Gastroesophageal sphincter (tissue), 4 donors: Measurements from ENCODE around the gene PI16. TPM values are rescaled to one million over a fixed set of nuclear protein-coding genes. Genes with fewer than 3 reads are reported as not detected.

ENCODE experiments used
- ATAC-seq: fragments of 150-250 bp; one replicate; pipeline ENCODE4 v1.9.1; 2016; ENCODE audit warnings: mild to moderate bottlenecking, moderate library complexity
- H3K27ac ChIP-seq, 4 donors: fragments of 200-600 bp; sonication (generic) in 3 of 4; 1 replicate in 3 of 4; 2 replicates in 1 of 4; pipeline ENCODE4 v1.5.1; 2016 to 2019
- H3K27me3 ChIP-seq: fragments of 200-600 bp; sonication (generic); one replicate; pipeline ENCODE4 v1.5.1; 2019
- H3K36me3 ChIP-seq, 2 donors: fragments of 200-600 bp; sonication (generic); one replicate each; pipeline ENCODE4 v1.5.1; 2019; ENCODE audit warnings: control low read depth in 1 of 2
- H3K4me1 ChIP-seq, 3 donors: fragments of 200-600 bp; sonication (generic); 1 replicate in 2 of 3; 2 replicates in 1 of 3; pipeline ENCODE4 v1.5.1; 2016 to 2019; ENCODE audit warnings: control low read depth in 2 of 3
- H3K4me3 ChIP-seq, 2 donors: fragments of 200-600 bp; sonication (generic); one replicate each; pipeline ENCODE4 v1.5.1; 2019; ENCODE audit warnings: mild to moderate bottlenecking in 1 of 2, moderate library complexity in 1 of 2
- H3K9me3 ChIP-seq, 3 donors: fragments of 200-600 bp; sonication (generic); one replicate each; pipeline ENCODE4 v1.5.1; 2017 to 2019; ENCODE audit warnings: control low read depth in 2 of 3
- CTCF ChIP-seq, 4 experiments: fragments of 200-600 bp in 2 of 4; fragments of 450-650 bp in 2 of 4; sonication (generic) in 1 of 4; IDR thresholded peaks; one replicate each; pipeline ENCODE4 v1.5.1; 2017 to 2019; ENCODE audit warnings: antibody characterized with exemption in 4 of 4, mild to moderate bottlenecking in 2 of 4, moderate library complexity in 2 of 4
- EP300 ChIP-seq: sonication (generic); formaldehyde crosslinking; IDR thresholded peaks from one replicate; pipeline ENCODE4 v1.6.1; 2017; ENCODE audit warnings: antibody characterized with exemption, mild to moderate bottlenecking
- POLR2A ChIP-seq, 2 donors: fragments of 450-650 bp; IDR thresholded peaks; one replicate each; pipeline ENCODE4 v1.6.1; 2017; ENCODE audit warnings: antibody characterized with exemption in 2 of 2, mild to moderate bottlenecking in 2 of 2, moderate library complexity in 1 of 2
- POLR2AphosphoS5 ChIP-seq: sonication (generic); formaldehyde crosslinking; IDR thresholded peaks from one replicate; pipeline ENCODE4 v1.6.1; 2017; ENCODE audit warnings: antibody characterized with exemption
- WGBS, 2 donors: methylation state at CpG; one replicate each; pipeline ENCODE4 v1.1.5; 2018; ENCODE audit warnings: low coverage in 1 of 2; 5-methylcytosine and 5-hydroxymethylcytosine counted together
- total RNA-seq, 4 donors: library from RNA; depleted of rRNA; stranded (reverse); fragments of >200 nt; gene quantifications; one replicate each; pipeline ENCODE4 v1.1.0, GENCODE V29; 2016

PI16 gene
- total RNA-seq, 4 donors from 2014 or later: 21.6 to 53.5 (median 44.9) TPM

DNA sequence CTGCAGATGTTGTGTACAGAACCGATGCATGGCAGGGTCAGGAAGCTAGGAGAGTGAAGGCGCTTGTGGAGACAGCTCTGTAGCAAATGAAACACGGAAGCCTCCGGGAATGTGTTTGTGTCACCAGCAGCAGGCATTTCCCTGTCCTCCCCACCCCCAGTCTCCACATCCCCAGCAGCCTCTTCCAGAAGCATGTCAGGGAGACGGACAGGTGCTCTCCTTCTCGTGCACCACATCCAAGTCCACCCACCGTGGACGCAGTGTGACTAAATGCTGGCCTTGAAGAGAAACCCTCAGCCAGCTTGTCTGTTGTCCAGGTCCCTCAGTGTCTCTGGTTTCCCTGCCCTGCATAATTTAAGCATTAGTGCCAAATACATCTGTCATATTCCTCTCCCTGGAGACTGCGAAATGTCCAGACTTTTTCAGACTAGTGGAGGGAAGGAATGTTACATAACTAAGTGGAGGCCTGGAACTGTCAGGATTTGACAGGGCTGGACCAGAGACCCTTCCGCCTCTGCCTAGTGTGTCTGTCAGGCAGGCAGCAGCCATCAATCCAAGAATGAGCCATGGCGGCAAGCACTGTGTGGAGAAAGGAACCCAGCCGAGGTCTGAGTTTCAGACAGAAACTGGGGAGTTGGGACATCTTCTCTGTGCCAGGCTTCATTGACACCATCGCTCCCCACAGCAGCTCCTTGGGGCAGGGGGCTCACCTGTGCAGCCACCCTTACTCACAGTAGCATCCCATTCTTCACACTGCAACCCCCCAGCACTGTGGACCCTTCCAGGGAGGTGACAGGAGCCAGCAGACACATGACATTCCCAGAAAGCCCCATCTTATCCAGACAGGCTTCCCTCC, 26.6 kb upstream of the PI16 start:
- peak; percentile 84 for ATAC-seq
- TF ChIP-seq POLR2AphosphoS5: peak; percentile 36
- no peak for TF ChIP-seq EP300
- TF ChIP-seq CTCF (IDR thresholded peaks at IDR 0.05): peak in 1 of 4 experiments; percentile 6
- TF ChIP-seq POLR2A (IDR thresholded peaks at IDR 0.05): no peak
- Histone ChIP-seq H3K36me3 (peaks cover 0 to 33% of the 10 kb centered on the region in 2 donors), H3K9me3 (no peaks in the 10 kb centered on the region), H3K4me3 (no peak overlapping the region), H3K27ac (peak overlapping the region in 3 of 4 donors; percentile 38 to 72 (median 67)), H3K4me1 (peaks cover 0 to 39% (median 24%) of the 10 kb centered on the region in 3 donors), H3K27me3 (no peaks in the 10 kb centered on the region)
- WGBS, 2 donors: 17 to 31% methylated on average over 6 to 8 of the region's 13 CpGs

DNA sequence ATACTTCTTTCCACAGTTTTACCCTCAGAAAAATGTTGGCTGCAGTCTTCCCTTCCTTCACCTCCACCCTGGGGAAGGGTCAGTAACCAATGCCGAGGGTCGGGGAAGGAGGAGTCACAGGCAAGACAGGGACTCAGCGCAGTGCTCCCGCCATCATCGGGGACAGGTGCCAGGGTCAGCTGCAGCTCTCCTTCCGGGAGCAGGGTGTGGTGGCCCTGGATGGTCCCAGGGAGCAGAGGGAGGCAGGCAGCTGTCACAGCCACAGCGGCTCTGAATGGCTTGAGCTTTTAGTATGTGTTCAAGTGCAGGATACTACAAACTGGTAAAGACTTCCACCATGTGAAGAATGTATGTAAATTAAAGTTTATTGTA, 26.0 kb upstream of the PI16 start:
- Histone ChIP-seq H3K27ac (peak overlapping the region in 3 of 4 donors; percentile 38 to 72 (median 67)), H3K4me1 (peaks cover 0 to 39% (median 24%) of the 10 kb centered on the region in 3 donors), H3K27me3 (no peaks in the 10 kb centered on the region), H3K9me3 (no peaks in the 10 kb centered on the region), H3K4me3 (no peak overlapping the region), H3K36me3 (peaks cover 0 to 27% of the 10 kb centered on the region in 2 donors)
- WGBS, 2 donors: 45% methylated on average over 4 of the region's 7 CpGs; no CpG with 5 or more reads in 1 of the 2 donors
- ATAC-seq: no peak
- TF ChIP-seq CTCF (IDR thresholded peaks at IDR 0.05): no peak
- TF ChIP-seq POLR2AphosphoS5: no peak
- TF ChIP-seq EP300: no peak
- TF ChIP-seq POLR2A (IDR thresholded peaks at IDR 0.05): no peak

DNA sequence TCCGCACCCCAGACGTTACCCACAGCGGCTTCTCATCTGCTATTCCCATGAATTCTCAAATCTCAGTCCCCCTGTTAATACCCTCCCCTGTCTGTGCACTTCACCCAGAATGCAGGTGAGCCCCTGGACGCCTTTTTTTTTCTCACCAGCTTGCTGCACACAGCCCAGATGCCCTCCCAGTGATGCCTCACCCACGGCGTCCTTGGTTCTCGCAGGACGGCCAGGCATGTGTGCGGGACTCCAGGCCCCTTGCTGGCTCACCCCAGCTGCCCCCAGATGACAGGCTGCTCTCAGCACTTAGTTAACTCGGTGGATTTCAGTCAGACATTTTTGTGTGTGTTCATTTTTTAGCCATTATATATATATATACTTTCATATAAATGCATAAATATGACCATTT, 25.4 kb upstream of the PI16 start:
- ATAC-seq: no peak
- Histone ChIP-seq H3K4me3 (no peak overlapping the region), H3K27me3 (no peaks in the 10 kb centered on the region), H3K4me1 (peaks cover 0 to 39% (median 24%) of the 10 kb centered on the region in 3 donors), H3K27ac (peak overlapping the region in 2 of 4 donors; percentile 35 to 38), H3K36me3 (peaks cover 0 to 21% of the 10 kb centered on the region in 2 donors), H3K9me3 (no peaks in the 10 kb centered on the region)
- WGBS, 2 donors: 66 to 85% methylated on average over 9 to 10 of the region's 10 CpGs
- TF ChIP-seq POLR2AphosphoS5 (no peak), POLR2A (IDR thresholded peaks at IDR 0.05) (no peak), EP300 (no peak), CTCF (IDR thresholded peaks at IDR 0.05) (no peak)

DNA sequence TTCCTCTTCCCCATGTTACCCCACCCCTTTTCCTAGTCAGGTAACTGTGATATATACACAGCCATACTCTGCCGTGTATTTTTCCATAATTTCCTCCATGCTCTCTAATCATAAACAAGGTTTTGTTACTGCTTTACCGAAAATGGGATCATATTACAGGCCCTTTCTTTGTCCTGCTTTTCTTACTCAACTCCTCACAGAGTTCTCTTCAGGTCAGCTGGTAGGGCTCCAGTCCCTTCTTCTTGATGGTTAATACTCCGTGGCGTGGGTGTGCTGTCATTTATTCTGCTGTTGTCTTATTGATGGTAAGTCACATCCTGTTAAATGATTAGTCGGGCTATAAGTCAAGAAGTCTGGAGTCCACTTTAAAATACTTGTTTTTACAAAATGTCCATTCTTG, 24.9 kb upstream of the PI16 start:
- WGBS, 2 donors: 16 to 25% methylated on average over 5 of the region's 5 CpGs
- H3K9me3 ChIP-seq: no peaks in the 10 kb centered on the region
- no peak overlapping the region for H3K4me3 ChIP-seq
- no peaks in the 10 kb centered on the region for H3K27me3 ChIP-seq
- TF ChIP-seq EP300 (no peak), POLR2A (IDR thresholded peaks at IDR 0.05) (no peak), POLR2AphosphoS5 (peak; percentile 38)
- peak; percentile 34 for ATAC-seq
- H3K4me1 ChIP-seq: peaks cover 0 to 39% (median 24%) of the 10 kb centered on the region in 3 donors
- H3K27ac ChIP-seq: peak overlapping the region in 2 of 4 donors; percentile 35 to 44
- H3K36me3 ChIP-seq: peaks cover 0 to 16% of the 10 kb centered on the region in 2 donors

DNA sequence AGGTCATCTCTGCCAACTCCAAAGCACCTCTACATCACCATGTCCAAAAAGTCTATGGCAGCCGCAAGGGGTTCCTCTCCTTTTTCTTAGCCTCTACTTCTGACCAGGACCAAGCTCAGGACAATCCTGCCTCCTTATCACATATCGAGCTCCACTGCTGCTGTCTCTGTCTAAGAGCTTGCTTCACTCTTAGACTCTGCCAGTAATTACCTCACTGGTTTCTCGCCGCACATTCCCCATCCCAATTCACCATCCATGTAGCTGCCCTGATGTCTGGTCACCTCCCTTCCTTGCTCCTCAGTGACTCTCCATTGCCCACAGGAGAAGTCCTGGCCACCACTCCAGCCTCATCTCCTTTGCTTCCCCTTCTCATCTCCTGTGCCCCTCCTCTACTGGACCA, 24.1 kb upstream of the PI16 start:
- 70 to 89% methylated on average over 2 to 4 of the region's 4 CpGs for WGBS, 2 donors
- H3K9me3 ChIP-seq: no peaks in the 10 kb centered on the region
- H3K36me3 ChIP-seq: peaks cover 0 to 8% of the 10 kb centered on the region in 2 donors
- peaks cover 0 to 39% (median 24%) of the 10 kb centered on the region in 3 donors for H3K4me1 ChIP-seq
- peak overlapping the region in 2 of 4 donors; percentile 33 to 44 for H3K27ac ChIP-seq
- TF ChIP-seq CTCF (IDR thresholded peaks at IDR 0.05) (no peak), POLR2A (IDR thresholded peaks at IDR 0.05) (no peak), EP300 (no peak), POLR2AphosphoS5 (no peak)
- no peaks in the 10 kb centered on the region for H3K27me3 ChIP-seq
- ATAC-seq: peak; percentile 46
- H3K4me3 ChIP-seq: no peak overlapping the region
